Duodenal mucosa (tissue), 2 donors: Measurements from ENCODE around the gene TADA1.

Source experiments
- H3K27ac ChIP-seq: one replicate; pipeline ENCODE4 v1.7.0; 2013; ENCODE audit warnings: low read depth, low read length
- H3K27me3 ChIP-seq, 2 donors: one replicate each; pipeline ENCODE4 v1.7.0; 2013; ENCODE audit warnings: low read length in 2 of 2, control low read depth in 1 of 2; ENCODE audit not compliant: insufficient read depth in 2 of 2, control insufficient read depth in 1 of 2
- H3K36me3 ChIP-seq, 2 donors: one replicate each; pipeline ENCODE4 v1.7.0; 2013; ENCODE audit warnings: low read length in 2 of 2, control low read depth in 1 of 2; ENCODE audit not compliant: insufficient read depth in 2 of 2, control insufficient read depth in 1 of 2
- H3K4me1 ChIP-seq, 2 donors: one replicate each; pipeline ENCODE4 v1.7.0; 2013; ENCODE audit warnings: low read length in 2 of 2, control low read depth in 1 of 2; ENCODE audit not compliant: insufficient read depth in 2 of 2, control insufficient read depth in 1 of 2
- H3K4me3 ChIP-seq, 2 donors: one replicate each; pipeline ENCODE4 v1.7.0; 2013; ENCODE audit warnings: low read length in 2 of 2, low read depth in 1 of 2
- H3K9ac ChIP-seq, 2 donors: one replicate each; pipeline ENCODE4 v1.7.0; 2013; ENCODE audit warnings: low read length in 2 of 2, low read depth in 1 of 2
- H3K9me3 ChIP-seq, 2 donors: one replicate each; pipeline ENCODE4 v1.7.0; 2013; ENCODE audit warnings: low read length in 2 of 2, control low read depth in 1 of 2; ENCODE audit not compliant: control insufficient read depth in 1 of 2

Gene TADA1

DNA sequence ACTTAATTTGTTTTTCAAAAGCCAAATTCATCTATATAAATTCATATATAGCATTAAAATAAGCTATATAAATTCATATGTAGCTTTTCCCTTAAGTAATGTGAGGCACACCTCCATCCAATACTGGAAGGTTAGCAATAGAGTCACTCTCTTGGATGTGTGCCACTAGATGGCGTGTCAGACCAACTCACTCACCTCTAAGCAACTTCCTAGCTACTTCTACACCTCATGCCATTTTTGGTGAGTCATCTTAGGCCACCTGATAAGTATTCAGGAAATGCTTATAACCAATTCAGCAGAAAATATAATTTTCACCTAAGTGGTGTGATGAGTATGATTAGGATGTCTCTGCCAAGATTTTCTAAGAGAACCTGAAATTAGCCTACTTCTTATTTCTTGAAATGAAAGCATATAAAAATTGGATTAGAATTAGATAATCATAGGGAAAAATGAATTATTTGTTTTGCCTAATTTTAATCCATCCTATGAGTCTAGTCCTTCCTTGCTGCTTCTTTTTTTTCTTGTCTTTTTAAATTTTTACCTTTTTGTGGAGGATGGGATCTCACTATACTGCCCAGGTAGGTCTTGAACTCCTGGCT is 34.4 kb upstream of the TADA1 start:
- H3K27ac ChIP-seq = no peak overlapping the region
- no peaks in the 10 kb centered on the region for H3K36me3 ChIP-seq
- H3K27me3 ChIP-seq = no peaks in the 10 kb centered on the region
- H3K9ac ChIP-seq = no peak overlapping the region
- H3K4me3 ChIP-seq = no peak overlapping the region
- H3K9me3 ChIP-seq = no peaks in the 10 kb centered on the region
- no peaks in the 10 kb centered on the region for H3K4me1 ChIP-seq

DNA sequence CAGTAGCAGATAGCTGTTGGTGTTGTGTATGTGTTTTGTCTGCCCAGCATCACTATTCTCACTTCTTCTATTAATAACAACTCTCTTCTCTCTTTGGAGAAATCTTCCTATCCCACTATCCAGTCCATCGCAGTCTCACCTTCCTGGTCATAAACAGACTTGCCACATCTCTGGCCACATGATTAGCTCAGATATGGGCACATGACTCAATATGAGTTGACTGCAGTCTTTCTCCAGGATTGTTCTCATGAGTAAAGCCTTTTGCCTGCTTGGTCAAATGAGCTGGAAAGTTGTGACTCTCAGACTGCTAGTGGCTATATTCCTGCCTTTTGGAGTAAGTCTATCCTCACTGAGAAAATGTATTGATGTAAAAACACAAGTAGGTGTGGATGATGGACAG is 32.9 kb upstream of the TADA1 start:
- Histone ChIP-seq H3K9ac (no peak overlapping the region), H3K27ac (no peak overlapping the region), H3K4me1 (no peaks in the 10 kb centered on the region), H3K36me3 (no peaks in the 10 kb centered on the region), H3K27me3 (peaks cover 0 to 3% of the 10 kb centered on the region in 2 donors), H3K9me3 (no peaks in the 10 kb centered on the region), H3K4me3 (no peak overlapping the region)

- Histone ChIP-seq H3K4me3 (no peak overlapping the region), H3K27me3 (peaks cover 0 to 3% of the 10 kb centered on the region in 2 donors), H3K4me1 (no peaks in the 10 kb centered on the region), H3K36me3 (no peaks in the 10 kb centered on the region), H3K9me3 (no peaks in the 10 kb centered on the region), H3K9ac (no peak overlapping the region), H3K27ac (no peak overlapping the region)
Measured at GRCh38 chr1:166907763-166908162, 31.7 kb upstream of the TADA1 start.

GRCh38 chr1:166907051-166907450 is 31.0 kb upstream of the TADA1 start:
- Histone ChIP-seq H3K36me3 (no peaks in the 10 kb centered on the region), H3K4me1 (no peaks in the 10 kb centered on the region)

GRCh38 chr1:166906647-166907046 is 30.6 kb upstream of the TADA1 start:
- H3K4me3 ChIP-seq = no peak overlapping the region
- no peaks in the 10 kb centered on the region for H3K4me1 ChIP-seq
- H3K27ac ChIP-seq = no peak overlapping the region
- peaks cover 0 to 3% of the 10 kb centered on the region in 2 donors for H3K27me3 ChIP-seq
- H3K36me3 ChIP-seq = no peaks in the 10 kb centered on the region
- H3K9ac ChIP-seq = no peak overlapping the region
- no peaks in the 10 kb centered on the region for H3K9me3 ChIP-seq

More at GRCh38 chr1:166907051-166907450, 31.0 kb upstream of the TADA1 start:
- Histone ChIP-seq H3K4me3 (no peak overlapping the region), H3K9me3 (no peaks in the 10 kb centered on the region), H3K9ac (no peak overlapping the region), H3K27me3 (peaks cover 0 to 3% of the 10 kb centered on the region in 2 donors), H3K27ac (no peak overlapping the region)

DNA sequence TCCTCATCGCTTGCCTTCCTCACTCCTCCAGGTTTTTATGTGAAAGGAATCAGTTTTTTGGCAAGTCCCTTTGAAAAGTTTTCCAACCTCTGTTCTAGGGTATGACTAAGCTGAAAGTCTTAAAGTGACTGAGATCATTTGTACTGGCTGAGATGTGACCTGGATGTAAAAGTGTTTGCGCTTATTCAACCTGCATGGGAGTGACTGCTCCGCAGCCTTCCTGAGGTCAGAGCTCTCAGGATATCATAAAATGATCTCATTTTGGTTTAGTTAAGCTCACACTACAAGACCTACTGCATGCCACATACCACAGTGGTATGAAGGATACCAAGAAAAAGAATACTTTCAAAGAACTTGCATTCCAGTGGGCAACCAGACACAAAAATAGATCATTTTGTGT is 29.8 kb upstream of the TADA1 start:
- Histone ChIP-seq H3K4me1 (no peaks in the 10 kb centered on the region), H3K9ac (no peak overlapping the region), H3K36me3 (no peaks in the 10 kb centered on the region), H3K9me3 (no peaks in the 10 kb centered on the region), H3K27me3 (peaks cover 0 to 3% of the 10 kb centered on the region in 2 donors), H3K4me3 (no peak overlapping the region), H3K27ac (no peak overlapping the region)

DNA sequence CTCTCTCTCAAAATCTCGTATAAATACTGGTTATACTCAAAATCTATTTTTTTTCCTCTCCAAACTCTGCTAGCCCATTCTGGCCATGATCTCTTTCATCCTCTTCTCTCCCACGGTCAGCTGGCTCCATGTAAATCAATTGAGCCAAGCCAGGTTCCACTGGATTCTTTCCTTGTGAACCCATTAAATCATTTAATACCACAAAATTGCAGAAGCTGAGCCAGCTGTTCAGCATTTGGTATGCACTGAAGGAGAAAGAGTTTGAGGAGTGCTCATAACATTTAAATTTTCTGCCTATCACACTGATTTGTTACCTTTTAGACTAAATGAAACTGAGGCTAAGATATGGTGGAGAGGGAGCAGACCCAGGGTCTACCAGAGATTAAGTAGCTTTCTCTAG is 29.1 kb upstream of the TADA1 start:
- no peak overlapping the region for H3K4me3 ChIP-seq
- H3K9ac ChIP-seq = no peak overlapping the region
- peaks cover 0 to 3% of the 10 kb centered on the region in 2 donors for H3K27me3 ChIP-seq
- H3K4me1 ChIP-seq = no peaks in the 10 kb centered on the region
- H3K27ac ChIP-seq = no peak overlapping the region
- H3K9me3 ChIP-seq = no peaks in the 10 kb centered on the region
- no peaks in the 10 kb centered on the region for H3K36me3 ChIP-seq

DNA sequence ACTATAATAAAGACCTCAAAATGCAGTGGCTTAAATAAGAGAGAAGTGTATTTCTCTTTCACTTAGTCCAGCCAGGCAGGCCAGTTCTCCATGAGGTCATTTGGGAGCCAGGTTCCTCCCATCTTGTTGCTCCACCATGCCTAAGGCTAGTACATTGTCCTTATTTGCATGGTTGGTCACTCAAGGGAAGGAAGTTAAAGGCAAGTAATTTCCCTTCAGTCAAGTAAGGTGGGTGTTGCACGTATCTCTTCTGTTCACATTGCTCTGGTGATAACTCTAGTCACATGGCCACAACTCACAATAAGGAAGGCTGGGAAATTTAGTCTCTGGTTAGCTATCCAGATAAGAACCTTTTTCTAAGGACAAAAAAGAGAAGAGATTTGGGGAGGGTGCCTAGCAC is 27.2 kb upstream of the TADA1 start:
- no peak overlapping the region for H3K4me3 ChIP-seq
- H3K27ac ChIP-seq = no peak overlapping the region
- H3K27me3 ChIP-seq = peaks cover 0 to 3% of the 10 kb centered on the region in 2 donors
- no peak overlapping the region for H3K9ac ChIP-seq
- H3K4me1 ChIP-seq = no peaks in the 10 kb centered on the region
- no peaks in the 10 kb centered on the region for H3K9me3 ChIP-seq
- H3K36me3 ChIP-seq = no peaks in the 10 kb centered on the region

GRCh38 chr1:166902279-166902678 is 26.2 kb upstream of the TADA1 start:
- Histone ChIP-seq H3K4me3 (no peak overlapping the region), H3K27me3 (peaks cover 0 to 3% of the 10 kb centered on the region in 2 donors), H3K27ac (no peak overlapping the region), H3K9me3 (peaks cover 3 to 4% of the 10 kb centered on the region in 2 donors), H3K4me1 (no peaks in the 10 kb centered on the region), H3K9ac (no peak overlapping the region), H3K36me3 (no peaks in the 10 kb centered on the region)

- Histone ChIP-seq H3K9ac (no peak overlapping the region), H3K4me3 (no peak overlapping the region), H3K27ac (no peak overlapping the region), H3K27me3 (peaks cover 0 to 3% of the 10 kb centered on the region in 2 donors), H3K4me1 (no peaks in the 10 kb centered on the region), H3K36me3 (no peaks in the 10 kb centered on the region), H3K9me3 (peaks cover 3 to 5% of the 10 kb centered on the region in 2 donors)
Measured at GRCh38 chr1:166900987-166901386, 24.9 kb upstream of the TADA1 start.

DNA sequence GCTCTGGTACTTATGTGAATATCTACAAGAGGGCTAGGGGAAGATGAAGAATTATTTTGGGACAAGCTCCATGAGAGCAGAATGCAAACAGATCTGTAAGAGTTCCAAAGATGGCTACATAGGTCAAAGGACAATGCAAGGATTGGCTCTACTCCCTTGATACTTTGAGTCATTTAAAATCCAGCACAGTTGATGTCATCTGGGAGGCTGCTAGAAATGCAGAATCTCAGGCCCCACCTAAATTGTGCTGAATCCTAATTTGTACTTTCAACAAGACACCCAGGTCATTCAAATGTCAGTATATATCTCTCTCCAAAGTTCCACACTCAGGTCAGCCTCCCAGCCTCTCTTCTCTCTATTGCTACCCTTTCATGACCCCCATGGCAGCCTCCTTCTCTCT is 23.7 kb upstream of the TADA1 start:
- Histone ChIP-seq H3K9me3 (peaks cover 3 to 5% of the 10 kb centered on the region in 2 donors), H3K9ac (no peak overlapping the region), H3K4me1 (no peaks in the 10 kb centered on the region), H3K27me3 (peaks cover 0 to 3% of the 10 kb centered on the region in 2 donors), H3K27ac (no peak overlapping the region), H3K4me3 (no peak overlapping the region), H3K36me3 (no peaks in the 10 kb centered on the region)
